ENCODE data around the gene HEG1. TPM values are rescaled to one million over a fixed set of nuclear protein-coding genes. Genes with fewer than 3 reads are reported as not detected.

Gene HEG1
- total and polyA plus RNA-seq, 11 donors, result 23.7 to 211 (median 111) TPM

DNA sequence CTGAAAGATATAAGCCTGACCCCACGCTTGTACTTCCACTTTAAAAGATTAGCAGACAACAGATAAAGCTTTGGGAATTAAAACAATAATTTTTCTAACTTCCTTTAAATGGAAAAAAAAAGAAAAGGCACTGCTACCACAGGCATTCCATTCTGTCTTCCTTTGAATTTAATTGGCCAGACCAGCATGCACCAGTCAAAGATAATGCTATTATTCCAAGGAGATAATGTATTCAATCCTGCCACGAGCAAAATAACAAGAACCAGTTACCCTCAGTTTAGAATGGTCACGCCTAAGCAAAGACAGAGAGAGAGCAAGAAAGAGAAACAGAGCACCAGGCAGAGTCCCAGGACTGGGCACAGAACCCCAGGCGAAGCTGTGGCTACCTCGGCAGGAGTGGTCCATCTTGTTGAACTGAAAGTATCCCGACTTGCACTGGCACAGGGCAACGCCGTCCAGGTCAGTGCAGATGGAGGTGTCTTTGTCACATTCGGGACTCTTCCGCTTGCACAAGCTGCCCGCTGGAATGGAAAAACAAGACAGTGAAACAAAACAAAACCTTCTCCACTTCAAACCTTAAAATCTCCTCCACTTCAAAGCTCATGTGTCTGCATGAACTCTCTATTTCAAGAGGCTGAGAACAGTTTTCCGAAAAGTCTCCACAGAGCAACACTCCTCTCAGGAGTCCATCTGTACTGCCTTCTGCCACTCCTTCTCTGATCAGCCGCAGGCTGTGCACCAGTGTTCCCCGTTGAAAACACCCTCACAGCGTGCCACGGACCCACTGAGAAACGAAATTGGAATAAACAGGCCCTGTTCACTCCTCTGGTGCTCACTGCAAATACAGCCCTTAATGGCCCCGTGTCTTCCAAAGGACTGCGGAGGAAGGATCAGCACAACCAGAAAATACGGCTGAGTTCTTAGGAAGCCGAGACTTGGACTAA, 58.2 kb downstream of the HEG1 start:
- H3K36me3 ChIP-seq, result peaks cover 0 to 100% (median 99%) of the 10 kb centered on the region in 9 donors
- no peak overlapping the region for H3K4me3 ChIP-seq
- peak overlapping the region in 9 of 12 donors; percentile 0 to 74 (median 18) for H3K27ac ChIP-seq
- peaks cover 5 to 100% (median 73%) of the 10 kb centered on the region in 12 donors for H3K4me1 ChIP-seq
- 78 to 85% (median 79%) methylated on average over 21 of the region's 21 CpGs for WGBS, 4 donors
- H3K9me3 ChIP-seq, result no peaks in the 10 kb centered on the region
- DNase-seq (no peak), ATAC-seq (no peak)
- no peaks in the 10 kb centered on the region for H3K27me3 ChIP-seq
- intact Hi-C loops (cut with DNase I), result loop anchor here in 9 of 10 donors (2.0 to 10.0 kb wide), 15 partner anchors 45 to 441 kb away; partner anchors contain the start of genes HEG1 (in 2 of the 9) and ZNF148 (in 1 of the 9)
- TF ChIP-seq, protein P1, sequence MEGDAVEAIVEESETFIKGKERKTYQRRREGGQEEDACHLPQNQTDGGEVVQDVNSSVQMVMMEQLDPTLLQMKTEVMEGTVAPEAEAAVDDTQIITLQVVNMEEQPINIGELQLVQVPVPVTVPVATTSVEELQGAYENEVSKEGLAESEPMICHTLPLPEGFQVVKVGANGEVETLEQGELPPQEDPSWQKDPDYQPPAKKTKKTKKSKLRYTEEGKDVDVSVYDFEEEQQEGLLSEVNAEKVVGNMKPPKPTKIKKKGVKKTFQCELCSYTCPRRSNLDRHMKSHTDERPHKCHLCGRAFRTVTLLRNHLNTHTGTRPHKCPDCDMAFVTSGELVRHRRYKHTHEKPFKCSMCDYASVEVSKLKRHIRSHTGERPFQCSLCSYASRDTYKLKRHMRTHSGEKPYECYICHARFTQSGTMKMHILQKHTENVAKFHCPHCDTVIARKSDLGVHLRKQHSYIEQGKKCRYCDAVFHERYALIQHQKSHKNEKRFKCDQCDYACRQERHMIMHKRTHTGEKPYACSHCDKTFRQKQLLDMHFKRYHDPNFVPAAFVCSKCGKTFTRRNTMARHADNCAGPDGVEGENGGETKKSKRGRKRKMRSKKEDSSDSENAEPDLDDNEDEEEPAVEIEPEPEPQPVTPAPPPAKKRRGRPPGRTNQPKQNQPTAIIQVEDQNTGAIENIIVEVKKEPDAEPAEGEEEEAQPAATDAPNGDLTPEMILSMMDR (IDR thresholded peaks at IDR 0.05), result no peak
- no peak for TF ChIP-seq POLR2A (IDR thresholded peaks at IDR 0.05)

DNA sequence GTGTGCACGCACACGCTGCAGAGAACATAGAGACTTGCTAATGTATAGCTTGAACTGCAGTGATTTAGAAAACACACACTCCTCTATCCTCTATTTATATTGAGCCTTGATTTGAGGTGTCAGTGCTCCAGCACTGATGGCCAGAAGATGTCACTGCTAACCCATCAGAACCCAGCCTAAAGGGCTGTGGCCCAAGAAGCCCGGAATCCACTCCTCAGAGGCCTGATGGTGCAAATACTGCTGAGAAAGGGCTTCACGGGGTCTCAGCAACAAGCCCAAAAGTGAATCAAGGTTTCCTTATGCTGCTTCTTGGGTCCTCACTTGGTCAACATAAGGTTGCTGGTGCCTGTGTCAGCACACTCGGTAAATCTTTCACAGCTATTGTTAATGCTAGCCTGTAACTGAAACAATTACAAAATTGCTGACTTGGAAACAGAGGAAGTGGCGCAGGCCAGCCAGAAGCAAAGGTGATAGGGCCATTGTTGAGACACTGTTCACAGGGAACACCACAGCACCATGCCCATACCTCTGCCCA, 60.3 kb downstream of the HEG1 start:
- Histone ChIP-seq H3K4me3 (no peak overlapping the region), H3K9me3 (no peaks in the 10 kb centered on the region), H3K27ac (peak overlapping the region in 10 of 12 donors; percentile 8 to 74 (median 43)), H3K36me3 (peaks cover 0 to 100% (median 99%) of the 10 kb centered on the region in 9 donors), H3K27me3 (no peaks in the 10 kb centered on the region), H3K4me1 (peaks cover 5 to 80% (median 59%) of the 10 kb centered on the region in 12 donors)
- TF ChIP-seq POLR2A (IDR thresholded peaks at IDR 0.05), result no peak
- TF ChIP-seq, protein P1 (IDR thresholded peaks at IDR 0.05), result peak; percentile 56 to 84 (median 70)
- 44 to 54% (median 47%) methylated on average over 6 of the region's 6 CpGs for WGBS, 4 donors
- DNase-seq (peak in 4 of 5 donors; percentile 35 to 73 (median 51)), ATAC-seq (peak; percentile 53 to 76 (median 70))
- intact Hi-C loops (cut with DNase I), result loop anchor here in 9 of 10 donors (1.0 to 10.0 kb wide), 16 partner anchors 47 to 442 kb away; partner anchors contain the start of genes HEG1 (in 2 of the 9) and ZNF148 (in 1 of the 9)

DNA sequence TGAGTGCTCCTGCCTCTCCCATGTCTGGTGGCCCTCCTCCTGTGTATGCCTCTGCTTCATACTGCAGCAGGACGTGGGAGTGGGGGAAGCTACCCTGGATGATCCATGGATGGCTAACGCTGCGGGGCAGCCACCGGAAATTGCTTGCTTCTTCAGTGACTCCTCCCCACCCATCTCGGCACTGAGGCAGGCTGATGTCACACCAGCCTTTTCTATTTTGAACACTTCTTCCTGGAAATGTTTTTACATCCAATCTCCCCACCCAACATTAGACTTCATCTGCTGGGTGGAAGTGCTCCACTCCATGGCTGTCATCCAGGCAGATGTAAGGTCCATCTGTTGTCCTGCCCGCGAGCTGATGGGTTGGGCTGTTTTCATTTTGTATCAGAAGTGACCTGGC, 62.3 kb downstream of the HEG1 start:
- ATAC-seq (peak; percentile 42 to 85 (median 70)), DNase-seq (peak in 4 of 5 donors; percentile 67 to 77 (median 72))
- TF ChIP-seq POLR2A (IDR thresholded peaks at IDR 0.05), result no peak
- TF ChIP-seq, protein P1 (IDR thresholded peaks at IDR 0.05), result no peak
- Histone ChIP-seq H3K4me3 (no peak overlapping the region), H3K4me1 (peaks cover 0 to 60% (median 41%) of the 10 kb centered on the region in 12 donors), H3K27me3 (no peaks in the 10 kb centered on the region), H3K9me3 (no peaks in the 10 kb centered on the region), H3K27ac (peak overlapping the region in 10 of 12 donors; percentile 30 to 70 (median 56)), H3K36me3 (peaks cover 0 to 100% (median 100%) of the 10 kb centered on the region in 9 donors)
- intact Hi-C loops (cut with DNase I), result loop anchor here in 3 of 10 donors (5.0 to 10.0 kb wide), 4 partner anchors 66 to 444 kb away; partner anchors contain the start of gene ZNF148 (in 1 of the 3)
- WGBS, 4 donors, result 31 to 46% (median 34%) methylated on average over 7 of the region's 7 CpGs

All from heart left ventricle (tissue), 16 donors.